Thyroid gland (tissue), 4 donors: Measurements from ENCODE around the gene C22orf15. TPM values are rescaled to one million over a fixed set of nuclear protein-coding genes. Genes with fewer than 3 reads are reported as not detected.
A peak's percentile ranks its signal among the peaks of the same experiment; 100 is the strongest.

Experiments
- DNase-seq, 2 donors: peaks; one replicate each; pipeline ENCODE4 v3.0.0-alpha.2; 2019
- H3K27ac ChIP-seq, 3 donors: fragments of 200-600 bp; sonication (generic); 1 replicate in 2 of 3; 2 replicates in 1 of 3; pipeline ENCODE4 v1.5.1; 2016 to 2019; ENCODE audit warnings: mild to moderate bottlenecking in 1 of 3, moderate library complexity in 1 of 3
- H3K27me3 ChIP-seq: fragments of 200-600 bp; sonication (generic); one replicate; pipeline ENCODE4 v1.5.1; 2019
- H3K36me3 ChIP-seq, 2 donors: fragments of 200-600 bp; sonication (generic); one replicate each; pipeline ENCODE4 v1.5.1; 2016 to 2019
- H3K4me1 ChIP-seq, 2 donors: fragments of 200-600 bp; sonication (generic); one replicate each; pipeline ENCODE4 v1.5.1; 2017 to 2019
- H3K4me3 ChIP-seq, 3 donors: fragments of 200-600 bp; sonication (generic); replicated peaks in 1 of 3; 1 replicate in 2 of 3; 2 replicates in 1 of 3; pipeline ENCODE4 v1.5.1; 2016; ENCODE audit warnings: mild to moderate bottlenecking in 1 of 3
- H3K9me3 ChIP-seq: fragments of 200-600 bp; sonication (generic); one replicate; pipeline ENCODE4 v1.5.1; 2017
- CTCF ChIP-seq, 6 experiments: fragments of 200-600 bp in 3 of 6; fragments of 450-650 bp in 3 of 6; sonication (generic) in 3 of 6; IDR thresholded peaks; one replicate each; pipeline ENCODE4 v1.5.1; 2016 to 2019; ENCODE audit warnings: antibody characterized with exemption in 6 of 6, mild to moderate bottlenecking in 2 of 6, inconsistent platforms in 1 of 6, moderate library complexity in 1 of 6
- POLR2A ChIP-seq, 2 donors: fragments of 450-650 bp; IDR thresholded peaks; one replicate each; pipeline ENCODE4 v1.6.1; 2017; ENCODE audit warnings: antibody characterized with exemption in 2 of 2, mild to moderate bottlenecking in 2 of 2, moderate library complexity in 1 of 2
- WGBS, 2 donors: methylation state at CpG; one replicate each; pipeline ENCODE4 v1.1.5; 2017; 5-methylcytosine and 5-hydroxymethylcytosine counted together
- intact Hi-C: fragments of 100-400 bp; cut with DNase I; formaldehyde crosslinking; loops from one replicate; pipeline ENCODE4 v1.15.1; 2023
- total RNA-seq, 4 donors: library from RNA; depleted of rRNA; stranded (reverse); fragments of >200 nt; gene quantifications; one replicate each; pipeline ENCODE4 v1.2.3, GENCODE V29; 2016

C22orf15 gene
- total RNA-seq, 4 donors from 2014 or later, result not detected

- intact Hi-C loops, result no loop called here
- TF ChIP-seq CTCF (IDR thresholded peaks at IDR 0.05), result no peak
- TF ChIP-seq POLR2A (IDR thresholded peaks at IDR 0.05), result no peak
- Histone ChIP-seq H3K9me3 (no peaks in the 10 kb centered on the region), H3K4me3 (peak within 1 kb of the TSS in 2 of 3 donors; percentile 32 to 35), H3K4me1 (peaks cover 8 to 18% of the 10 kb centered on the region in 2 donors), H3K36me3 (no peaks in the 10 kb centered on the region), H3K27me3 (no peaks in the 10 kb centered on the region), H3K27ac (no peak within 1 kb of the TSS)
- WGBS, 2 donors, result 16 to 25% methylated on average over 13 to 20 of the region's 79 CpGs
- DNase-seq, result peak; percentile 50 to 58
These were observed 10.1 kb downstream of the C22orf15 start, which contains the start of gene MMP11 for GRCh38 chr22:23772649-23773473. Gene MMP11, plus strand, starts transcription at chr22:23772849. Its CDS starts 22 bp downstream, at chr22:23772871.

- H3K36me3 ChIP-seq, result no peaks in the 10 kb centered on the region
- no peaks in the 10 kb centered on the region for H3K9me3 ChIP-seq
- H3K27me3 ChIP-seq, result no peaks in the 10 kb centered on the region
- intact Hi-C loops, result no loop called here
- 58 to 69% methylated on average over 7 of the region's 7 CpGs for WGBS, 2 donors
- H3K4me1 ChIP-seq, result peaks cover 8 to 15% of the 10 kb centered on the region in 2 donors
- no peak overlapping the region for H3K27ac ChIP-seq
- no peak for TF ChIP-seq POLR2A (IDR thresholded peaks at IDR 0.05)
- no peak for TF ChIP-seq CTCF (IDR thresholded peaks at IDR 0.05)
- no peak overlapping the region for H3K4me3 ChIP-seq
- DNase-seq, result peak in 1 of 2 donors; percentile 18
These were observed 10.8 kb downstream of the C22orf15 start for GRCh38 chr22:23773483-23774113.

- Histone ChIP-seq H3K9me3 (no peaks in the 10 kb centered on the region), H3K4me3 (no peak overlapping the region), H3K27ac (no peak overlapping the region), H3K4me1 (peaks cover 8% of the 10 kb centered on the region in 2 donors), H3K36me3 (no peaks in the 10 kb centered on the region), H3K27me3 (no peaks in the 10 kb centered on the region)
- no peak for DNase-seq
- WGBS, 2 donors, result 74 to 76% methylated on average over 11 to 12 of the region's 12 CpGs
- intact Hi-C loops, result no loop called here
- TF ChIP-seq CTCF (IDR thresholded peaks at IDR 0.05), result no peak
- no peak for TF ChIP-seq POLR2A (IDR thresholded peaks at IDR 0.05)
These were observed 11.5 kb downstream of the C22orf15 start for GRCh38 chr22:23774114-23774921.

- intact Hi-C loops, result no loop called here
- Histone ChIP-seq H3K27me3 (no peaks in the 10 kb centered on the region), H3K27ac (no peak overlapping the region), H3K4me3 (no peak overlapping the region), H3K36me3 (no peaks in the 10 kb centered on the region), H3K9me3 (no peaks in the 10 kb centered on the region), H3K4me1 (peaks cover 5 to 8% of the 10 kb centered on the region in 2 donors)
- 78 to 89% methylated on average over 2 of the region's 2 CpGs for WGBS, 2 donors
- TF ChIP-seq POLR2A (IDR thresholded peaks at IDR 0.05) (no peak), CTCF (IDR thresholded peaks at IDR 0.05) (no peak)
- DNase-seq, result no peak
These were observed 12.2 kb downstream of the C22orf15 start for GRCh38 chr22:23774922-23775436.
